OCI-LY7 (cell line): Measurements from ENCODE around the gene RFWD3. TPM values are rescaled to one million over a fixed set of nuclear protein-coding genes. Genes with fewer than 3 reads are reported as not detected.

Experiments used
- BruUV-seq: library from RNA; stranded (reverse); fragments of 400-500 nt; replicated peaks from 2 replicates; lab custom pipeline; 2021; lab: Mats Ljungman, UMichigan
- CTCF ChIA-PET: fragments of 300-600 bp; sonication (Branson Sonifier 250); formaldehyde crosslinking; loops from one replicate; lab custom pipeline; 2022; ENCODE audit warnings: antibody characterized with exemption; ENCODE audit not compliant: unreplicated experiment; lab: Charles Lee
- POLR2A ChIA-PET: fragments of 300-600 bp; sonication (Branson Sonifier 250); formaldehyde crosslinking; loops from one replicate; lab custom pipeline; 2022; ENCODE audit warnings: antibody characterized with exemption; lab: Charles Lee
- DNase-seq: peaks from one replicate; pipeline ENCODE4 v3.0.0-alpha.2; 2015; ENCODE audit warnings: low spot score
- H2AFZ ChIP-seq: fragments of 200-600 bp; sonication (generic), shearing (Covaris generic); 2 replicates; pipeline ENCODE4 v1.6.1; 2014; ENCODE audit warnings: mild to moderate bottlenecking, antibody characterized with exemption, low read length, moderate library complexity
- H3K27ac ChIP-seq: fragments of 200-600 bp; sonication (generic); 2 replicates; pipeline ENCODE4 v1.5.1; 2014; ENCODE audit warnings: mixed run types, low read depth, mild to moderate bottlenecking, moderate library complexity, low read length, inconsistent platforms; ENCODE audit not compliant: poor library complexity, severe bottlenecking
- H3K36me3 ChIP-seq: fragments of 200-600 bp; sonication (generic); 2 replicates; pipeline ENCODE4 v1.6.1; 2014; ENCODE audit warnings: mild to moderate bottlenecking, antibody characterized with exemption, low read length, moderate library complexity, mixed read lengths; ENCODE audit not compliant: insufficient read depth
- H3K4me1 ChIP-seq: fragments of 200-600 bp; sonication (generic); 2 replicates; pipeline ENCODE4 v1.5.1; 2014; ENCODE audit warnings: mild to moderate bottlenecking, low read length; ENCODE audit not compliant: insufficient read depth, poor library complexity, severe bottlenecking
- H3K4me2 ChIP-seq: fragments of 200-600 bp; sonication (generic); 2 replicates; pipeline ENCODE4 v1.6.1; 2014; ENCODE audit warnings: mild to moderate bottlenecking, low read length
- H3K4me3 ChIP-seq: fragments of 200-600 bp; sonication (generic); 2 replicates; pipeline ENCODE4 v1.5.1; 2014; ENCODE audit warnings: mild to moderate bottlenecking, low read depth, low read length; ENCODE audit not compliant: poor library complexity, severe bottlenecking
- H3K79me2 ChIP-seq: fragments of 200-600 bp; sonication (generic); 2 replicates; pipeline ENCODE4 v1.6.1; 2016; ENCODE audit warnings: low read depth, mild to moderate bottlenecking, low read length, moderate library complexity, mixed read lengths; ENCODE audit not compliant: insufficient read depth
- H3K9me2 ChIP-seq: fragments of 200-600 bp; sonication (generic); 2 replicates; pipeline ENCODE4 v1.6.1; 2016; ENCODE audit warnings: mild to moderate bottlenecking, low read length, mixed read lengths; ENCODE audit not compliant: insufficient read depth
- H3K9me3 ChIP-seq: fragments of 200-600 bp; sonication (generic); 2 replicates; pipeline ENCODE4 v1.6.1; 2014; ENCODE audit warnings: mild to moderate bottlenecking, mixed run types, low read length, mixed read lengths
- H4K20me1 ChIP-seq: fragments of 200-600 bp; sonication (generic); 2 replicates; pipeline ENCODE4 v1.6.1; 2014; ENCODE audit warnings: mild to moderate bottlenecking, antibody characterized with exemption, low read length, moderate library complexity, mixed read lengths; ENCODE audit not compliant: insufficient read depth
- EZH2phosphoT487 ChIP-seq: fragments of 200-600 bp; sonication (generic); IDR thresholded peaks from 2 replicates; pipeline ENCODE4 v1.6.1; 2018; ENCODE audit warnings: low read depth, borderline replicate concordance, mild to moderate bottlenecking, mixed run types, antibody characterized with exemption, low read length, moderate library complexity, mixed read lengths
- intact Hi-C: fragments of 100-400 bp; cut with micrococcal nuclease; formaldehyde crosslinking; loops from one replicate; pipeline ENCODE4 v1.10.0; 2022; ENCODE audit not compliant: unreplicated experiment
- total RNA-seq, 2 experiments: library from RNA; depleted of rRNA in 1 of 2; stranded (reverse); fragments of >200 nt in 1 of 2; shearing (Covaris generic) in 1 of 2; gene quantifications; 2 replicates each; pipeline ENCODE4 v1.2.3, GENCODE V29; 2014 to 2022
- TF ChIP-seq, protein P1 (sequence below): fragments of 200-600 bp; sonication (generic); conservative IDR thresholded peaks from 2 replicates; pipeline ENCODE4 v1.5.1; 2014; ENCODE audit warnings: mild to moderate bottlenecking, antibody characterized with exemption, low read length, moderate library complexity, mixed read lengths

RFWD3 gene
- total RNA-seq, 2 experiments from 2014 or later = 79.7 to 134 TPM

DNA sequence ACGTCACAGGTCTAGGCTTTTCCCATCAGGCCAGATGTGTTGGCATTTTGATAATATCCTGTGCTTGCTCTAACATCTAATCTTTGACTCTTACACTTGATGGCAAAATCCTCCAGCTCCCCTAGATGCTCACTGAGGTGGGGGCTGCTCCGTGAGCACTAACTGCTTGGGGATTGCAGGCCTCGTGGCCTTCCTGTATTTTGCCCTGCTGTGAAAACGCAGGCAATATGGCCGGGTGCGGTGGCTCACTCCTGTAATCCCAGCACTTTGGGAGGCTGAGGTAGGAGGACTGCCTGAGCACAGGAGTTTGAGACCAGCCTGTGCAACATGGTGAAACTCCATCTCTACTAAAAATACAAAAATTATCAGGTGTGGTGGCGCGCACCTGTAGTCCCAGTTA lies 43.7 kb upstream of the RFWD3 start:
- CTCF ChIA-PET = interaction anchor here (1.5 kb wide), 1 partner anchor 152 kb away, joined by 10 read pairs; no protein-coding TSS in a partner anchor
- Histone ChIP-seq H3K4me3 (no peak overlapping the region), H3K9me2 (no peaks in the 10 kb centered on the region), H3K79me2 (no peaks in the 10 kb centered on the region), H3K4me1 (no peaks in the 10 kb centered on the region), H3K27ac (no peak overlapping the region), H3K4me2 (no peak overlapping the region), H2AFZ (no peak overlapping the region), H3K9me3 (no peaks in the 10 kb centered on the region), H4K20me1 (no peaks in the 10 kb centered on the region), H3K36me3 (no peaks in the 10 kb centered on the region)
- no peak for TF ChIP-seq EZH2phosphoT487
- TF ChIP-seq, protein P1, sequence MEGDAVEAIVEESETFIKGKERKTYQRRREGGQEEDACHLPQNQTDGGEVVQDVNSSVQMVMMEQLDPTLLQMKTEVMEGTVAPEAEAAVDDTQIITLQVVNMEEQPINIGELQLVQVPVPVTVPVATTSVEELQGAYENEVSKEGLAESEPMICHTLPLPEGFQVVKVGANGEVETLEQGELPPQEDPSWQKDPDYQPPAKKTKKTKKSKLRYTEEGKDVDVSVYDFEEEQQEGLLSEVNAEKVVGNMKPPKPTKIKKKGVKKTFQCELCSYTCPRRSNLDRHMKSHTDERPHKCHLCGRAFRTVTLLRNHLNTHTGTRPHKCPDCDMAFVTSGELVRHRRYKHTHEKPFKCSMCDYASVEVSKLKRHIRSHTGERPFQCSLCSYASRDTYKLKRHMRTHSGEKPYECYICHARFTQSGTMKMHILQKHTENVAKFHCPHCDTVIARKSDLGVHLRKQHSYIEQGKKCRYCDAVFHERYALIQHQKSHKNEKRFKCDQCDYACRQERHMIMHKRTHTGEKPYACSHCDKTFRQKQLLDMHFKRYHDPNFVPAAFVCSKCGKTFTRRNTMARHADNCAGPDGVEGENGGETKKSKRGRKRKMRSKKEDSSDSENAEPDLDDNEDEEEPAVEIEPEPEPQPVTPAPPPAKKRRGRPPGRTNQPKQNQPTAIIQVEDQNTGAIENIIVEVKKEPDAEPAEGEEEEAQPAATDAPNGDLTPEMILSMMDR = no peak
- POLR2A ChIA-PET = interaction anchor here (0.9 to 1.1 kb wide), 3 partner anchors 12 to 152 kb away, joined by 3 to 5 read pairs (median 5); no protein-coding TSS in a partner anchor
- intact Hi-C loops = no loop called here
- BruUV-seq = no TSS peak
- no peak for DNase-seq

DNA sequence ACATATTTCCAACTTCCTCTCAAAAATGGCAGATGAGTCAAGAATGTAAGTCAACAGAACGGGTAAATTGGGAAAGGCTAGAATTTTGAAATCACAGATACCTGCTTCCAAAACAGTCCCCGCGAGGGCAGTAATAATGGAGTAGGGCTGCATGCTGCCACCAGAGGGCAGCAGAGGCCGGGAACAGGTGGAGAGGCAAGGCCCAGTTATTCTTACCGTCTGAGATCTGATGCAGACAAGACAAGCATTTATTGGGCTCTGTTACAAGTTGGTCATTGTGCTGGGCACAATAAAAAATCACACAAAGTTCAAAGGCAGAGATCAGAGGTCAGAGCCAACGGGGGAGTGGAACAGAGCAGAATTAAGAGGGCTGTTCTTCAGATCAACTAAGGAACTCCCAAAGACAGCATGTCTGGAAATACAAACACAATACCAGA lies 42.8 kb upstream of the RFWD3 start:
- BruUV-seq = no TSS peak
- Histone ChIP-seq H3K27ac (no peak overlapping the region), H4K20me1 (no peaks in the 10 kb centered on the region), H3K4me2 (no peak overlapping the region), H3K79me2 (no peaks in the 10 kb centered on the region), H3K36me3 (no peaks in the 10 kb centered on the region), H3K4me3 (no peak overlapping the region), H3K4me1 (no peaks in the 10 kb centered on the region), H2AFZ (peak overlapping the region; percentile 52; the same call in 1 of the 2 replicates), H3K9me3 (no peaks in the 10 kb centered on the region), H3K9me2 (no peaks in the 10 kb centered on the region)
- CTCF ChIA-PET = interaction anchor here (1.5 kb wide), 1 partner anchor 153 kb away, joined by 10 read pairs; no protein-coding TSS in a partner anchor
- POLR2A ChIA-PET = interaction anchor here (0.9 to 1.1 kb wide), 3 partner anchors 11 to 152 kb away, joined by 3 to 5 read pairs (median 5); no protein-coding TSS in a partner anchor
- intact Hi-C loops = loop anchor here (1.0 to 5.0 kb wide), 4 partner anchors 63 to 401 kb away; partner anchors contain the start of gene FA2H
- TF ChIP-seq, protein P1 = peak; percentile 100
- no peak for TF ChIP-seq EZH2phosphoT487
- DNase-seq = peak; percentile 80
